Retinal pigment epithelial cell (primary cell): ENCODE measurements around the gene RBPJL.

Experiments used
- DNase-seq: peaks from one replicate; pipeline ENCODE4 v3.0.0-alpha.2; 2010; ENCODE audit warnings: low read depth
- H3K4me3 ChIP-seq: 2 replicates; pipeline ENCODE4 v1.5.1; 2011; ENCODE audit warnings: mild to moderate bottlenecking, low read length, control low read depth, moderate library complexity
- TF ChIP-seq, protein P1 (sequence below): conservative IDR thresholded peaks from 2 replicates; pipeline ENCODE4 v1.5.1; 2011; ENCODE audit warnings: low read depth, low read length, control low read depth, inconsistent platforms

The RBPJL gene

DNA sequence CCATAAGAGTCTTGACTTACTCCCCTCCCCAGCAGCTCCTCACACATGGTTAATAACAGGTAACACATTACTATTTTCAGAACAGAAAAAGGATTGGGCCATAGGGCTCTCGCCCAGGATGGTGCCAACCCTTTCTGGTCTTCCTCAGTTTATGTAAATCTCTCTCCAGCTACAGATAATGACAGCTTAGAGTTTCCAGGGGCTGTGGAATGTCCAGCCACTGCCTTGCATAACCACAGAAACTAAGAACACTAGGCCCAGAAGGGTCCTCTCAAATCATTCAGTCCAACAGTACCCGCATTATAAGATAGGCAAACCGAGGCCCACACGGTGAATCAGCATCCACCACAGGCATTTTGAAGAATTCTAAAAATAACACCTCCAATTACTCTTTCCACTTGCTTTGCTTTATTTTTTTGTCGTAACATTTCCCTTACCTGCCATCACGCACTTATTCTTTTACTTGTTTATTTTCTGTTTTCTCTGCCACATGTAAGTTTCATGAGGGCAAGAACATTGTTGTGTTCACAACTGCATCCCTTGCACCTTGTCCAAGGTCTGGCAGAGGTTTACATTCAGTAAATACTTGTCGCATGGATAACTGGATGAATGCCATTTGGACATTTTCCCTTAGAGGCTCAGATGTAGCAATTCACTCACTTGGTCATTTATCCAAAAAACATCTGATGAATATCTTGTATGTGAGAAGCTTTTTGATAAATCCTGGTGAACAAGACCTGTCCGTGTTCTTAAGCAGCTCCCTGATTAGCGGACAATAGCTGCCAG is 48.0 kb downstream of the RBPJL start:
- DNase-seq: no peak
- H3K4me3 ChIP-seq: no peak overlapping the region
- TF ChIP-seq, protein P1, sequence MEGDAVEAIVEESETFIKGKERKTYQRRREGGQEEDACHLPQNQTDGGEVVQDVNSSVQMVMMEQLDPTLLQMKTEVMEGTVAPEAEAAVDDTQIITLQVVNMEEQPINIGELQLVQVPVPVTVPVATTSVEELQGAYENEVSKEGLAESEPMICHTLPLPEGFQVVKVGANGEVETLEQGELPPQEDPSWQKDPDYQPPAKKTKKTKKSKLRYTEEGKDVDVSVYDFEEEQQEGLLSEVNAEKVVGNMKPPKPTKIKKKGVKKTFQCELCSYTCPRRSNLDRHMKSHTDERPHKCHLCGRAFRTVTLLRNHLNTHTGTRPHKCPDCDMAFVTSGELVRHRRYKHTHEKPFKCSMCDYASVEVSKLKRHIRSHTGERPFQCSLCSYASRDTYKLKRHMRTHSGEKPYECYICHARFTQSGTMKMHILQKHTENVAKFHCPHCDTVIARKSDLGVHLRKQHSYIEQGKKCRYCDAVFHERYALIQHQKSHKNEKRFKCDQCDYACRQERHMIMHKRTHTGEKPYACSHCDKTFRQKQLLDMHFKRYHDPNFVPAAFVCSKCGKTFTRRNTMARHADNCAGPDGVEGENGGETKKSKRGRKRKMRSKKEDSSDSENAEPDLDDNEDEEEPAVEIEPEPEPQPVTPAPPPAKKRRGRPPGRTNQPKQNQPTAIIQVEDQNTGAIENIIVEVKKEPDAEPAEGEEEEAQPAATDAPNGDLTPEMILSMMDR: no peak

DNA sequence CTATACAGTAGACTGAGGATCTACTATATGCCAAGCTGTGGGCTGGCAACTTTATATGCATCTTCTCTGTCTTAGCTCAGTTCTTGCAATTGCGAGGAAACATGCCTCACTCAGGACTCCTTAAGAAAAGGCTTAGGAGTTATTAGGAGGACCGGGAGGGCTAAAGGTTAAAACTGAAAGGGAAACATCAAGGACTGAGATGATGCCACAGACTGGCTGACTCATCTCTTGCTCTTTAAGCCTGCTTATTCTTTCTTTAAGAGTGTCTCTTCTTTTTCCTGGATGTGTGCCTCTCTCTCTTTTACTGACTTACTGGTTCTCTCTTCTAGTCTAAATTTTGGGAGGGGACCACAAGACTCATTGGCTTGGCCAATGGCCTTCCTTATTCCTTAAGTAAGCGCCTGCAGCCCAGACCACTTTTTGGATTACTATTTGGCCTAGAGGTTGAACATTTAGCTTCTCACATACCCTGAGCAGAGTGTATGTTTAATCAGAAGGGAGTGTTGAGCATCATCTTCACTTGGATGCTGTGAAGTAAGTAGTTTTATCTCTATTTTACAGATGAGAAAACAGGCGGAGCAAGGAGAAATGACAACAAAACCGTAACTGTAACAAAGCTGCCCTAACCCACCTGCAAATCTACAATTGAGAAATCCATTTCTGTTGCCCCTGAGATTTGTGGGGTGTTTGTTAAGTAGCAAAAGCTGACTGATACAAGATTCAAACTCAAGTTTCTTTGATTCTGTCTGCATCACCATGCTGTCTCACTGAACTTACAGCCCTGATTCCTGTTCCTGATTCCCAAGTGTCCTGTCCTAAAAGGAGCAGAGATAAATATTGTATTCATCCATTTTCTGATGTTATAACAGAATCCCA is 48.8 kb downstream of the RBPJL start:
- TF ChIP-seq, protein P1: no peak
- no peak for DNase-seq
- no peak overlapping the region for H3K4me3 ChIP-seq

DNA sequence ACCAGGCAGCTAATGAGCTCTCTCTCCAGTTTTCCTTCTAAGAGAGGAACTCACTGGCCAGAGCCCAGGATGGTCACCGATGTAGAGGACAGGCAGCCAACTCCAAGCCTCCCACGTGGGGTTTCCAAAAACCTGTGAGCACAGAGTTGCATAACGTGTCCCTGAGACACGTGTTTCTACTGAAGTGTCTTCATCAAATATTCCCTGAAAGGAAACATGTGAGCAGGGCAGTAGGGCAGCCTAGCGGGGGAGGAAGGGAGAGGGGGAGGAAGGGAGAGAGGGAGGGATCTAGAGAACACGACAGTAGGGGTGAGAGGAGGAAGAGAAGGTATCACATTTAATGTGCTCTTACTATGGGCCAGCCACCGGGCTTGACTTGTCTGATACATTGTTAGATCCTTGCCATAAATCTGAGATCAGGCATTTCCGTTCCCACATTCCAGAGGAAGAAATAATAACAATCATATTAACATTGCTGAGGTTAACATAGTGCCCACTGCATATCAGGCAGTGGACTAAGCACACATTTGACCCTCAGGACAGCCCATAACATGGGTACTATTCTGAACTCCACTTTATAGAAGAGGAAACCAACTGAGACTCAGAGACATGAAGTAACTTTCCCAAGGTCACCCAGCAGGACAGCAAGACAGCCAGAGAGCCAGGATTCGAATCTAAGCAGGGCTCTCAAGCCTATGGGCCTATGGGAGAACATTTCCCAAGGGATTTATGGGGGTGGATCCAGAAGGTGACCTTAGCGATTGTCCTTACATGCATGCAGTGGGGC is 51.8 kb downstream of the RBPJL start:
- no peak for DNase-seq
- TF ChIP-seq, protein P1: no peak
- no peak overlapping the region for H3K4me3 ChIP-seq

DNA sequence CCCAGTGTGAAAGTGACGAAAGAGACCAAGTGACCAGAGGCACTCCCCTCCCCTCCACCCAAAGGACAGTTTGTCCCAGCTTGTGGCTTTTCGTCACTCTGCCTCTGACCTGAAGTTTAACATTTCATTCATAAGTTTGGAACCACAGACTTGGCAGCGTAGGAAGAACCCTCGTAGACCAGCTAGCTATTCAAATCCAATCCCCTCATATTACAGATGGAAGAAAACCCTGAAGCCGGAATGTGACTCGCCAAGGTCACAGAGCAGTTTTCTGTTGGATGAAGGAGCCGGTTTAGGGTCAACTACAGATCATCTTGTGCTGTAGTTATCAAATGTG is 52.4 kb downstream of the RBPJL start:
- H3K4me3 ChIP-seq: no peak overlapping the region
- TF ChIP-seq, protein P1: no peak
- no peak for DNase-seq

DNA sequence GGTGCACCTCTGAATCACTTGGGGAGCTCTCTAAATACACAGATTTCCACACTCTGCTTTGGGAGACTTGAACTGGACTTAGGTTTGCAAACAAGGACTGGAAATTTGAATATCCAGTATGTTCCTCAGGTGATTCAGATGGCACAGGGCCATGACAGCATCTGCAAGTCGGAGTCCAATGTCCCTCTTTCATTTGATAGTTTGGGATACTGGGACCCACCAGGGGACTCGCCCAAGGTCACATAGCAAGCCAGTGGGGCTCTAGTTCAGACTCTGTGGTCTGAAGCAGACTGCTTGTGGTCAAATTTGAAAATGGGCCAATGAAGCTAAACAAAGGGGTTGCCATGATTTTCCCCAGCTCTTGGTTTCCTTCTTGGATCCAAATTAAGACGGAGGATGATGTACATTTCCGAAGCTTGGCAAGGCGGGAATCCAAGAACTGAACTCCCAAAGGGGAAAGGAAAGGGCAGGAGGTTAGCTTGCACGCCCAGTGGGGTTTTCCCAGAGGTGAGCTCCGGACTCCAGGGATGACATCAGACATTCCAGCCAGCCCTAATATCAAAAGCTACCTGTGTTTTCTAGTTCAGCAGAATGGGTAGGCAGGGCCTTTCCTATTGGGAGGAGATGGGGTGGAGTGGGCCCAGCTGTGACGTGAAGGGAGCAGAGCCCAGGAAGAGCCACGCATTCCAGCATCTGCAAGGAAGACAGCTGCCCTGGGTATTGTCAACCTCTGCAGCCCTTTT is 52.9 kb downstream of the RBPJL start:
- no peak overlapping the region for H3K4me3 ChIP-seq
- DNase-seq: no peak

DNA sequence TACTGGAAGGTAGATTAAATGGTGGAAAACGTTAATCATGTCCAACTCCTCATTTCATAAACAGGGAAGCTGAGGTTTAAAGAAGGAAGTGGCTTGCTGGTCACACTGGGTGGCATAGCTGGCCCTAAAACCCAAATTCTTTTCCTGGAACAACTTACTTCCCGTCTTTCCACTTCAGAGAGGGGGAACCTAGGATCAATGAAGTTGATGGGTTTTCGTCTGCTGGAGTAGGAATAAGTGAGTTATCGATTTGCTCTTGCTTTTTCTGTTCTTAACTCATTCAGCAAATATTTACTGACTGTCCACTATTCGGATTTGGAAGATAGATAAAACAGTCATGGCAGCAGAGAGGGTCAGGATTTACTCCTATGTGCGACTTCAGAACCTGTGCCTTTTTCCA is 55.2 kb downstream of the RBPJL start:
- no peak overlapping the region for H3K4me3 ChIP-seq
- DNase-seq: no peak
- TF ChIP-seq, protein P1: no peak

More for the DNA sequence above, 52.9 kb downstream of the RBPJL start:
- TF ChIP-seq, protein P1: no peak
